HEK293 (cell line): ENCODE data around the gene SLC45A2.

Source experiments
- HIC1 ChIP-seq: fragments of 450-650 bp; formaldehyde crosslinking; IDR thresholded peaks from 2 replicates; pipeline ENCODE4 v1.5.1; 2016; ENCODE audit warnings: missing biosample characterization, missing genetic modification characterization
- KLF1 ChIP-seq: fragments of 450-650 bp; formaldehyde crosslinking; IDR thresholded peaks from 2 replicates; pipeline ENCODE4 v1.5.1; 2016; ENCODE audit warnings: missing biosample characterization, missing genetic modification characterization
- KLF8 ChIP-seq: fragments of 450-650 bp; formaldehyde crosslinking; IDR thresholded peaks from 2 replicates; pipeline ENCODE4 v1.5.1; 2016; ENCODE audit warnings: missing biosample characterization, missing genetic modification characterization
- PATZ1 ChIP-seq: fragments of 450-650 bp; formaldehyde crosslinking; IDR thresholded peaks from 2 replicates; pipeline ENCODE4 v1.5.1; 2016; ENCODE audit warnings: missing biosample characterization, missing genetic modification characterization
- SCRT2 ChIP-seq: fragments of 450-650 bp; formaldehyde crosslinking; IDR thresholded peaks from 2 replicates; pipeline ENCODE4 v1.5.1; 2016; ENCODE audit warnings: missing biosample characterization, missing genetic modification characterization
- TSHZ1 ChIP-seq: fragments of 450-650 bp; formaldehyde crosslinking; IDR thresholded peaks from 2 replicates; pipeline ENCODE4 v1.5.1; 2016; ENCODE audit warnings: missing biosample characterization, missing genetic modification characterization, borderline replicate concordance
- YY1 ChIP-seq: fragments of 450-650 bp; formaldehyde crosslinking; IDR thresholded peaks from 2 replicates; pipeline ENCODE4 v1.5.1; 2018; ENCODE audit warnings: missing biosample characterization, missing genetic modification characterization
- ZBTB10 ChIP-seq: fragments of 450-650 bp; formaldehyde crosslinking; IDR thresholded peaks from 2 replicates; pipeline ENCODE4 v1.5.1; 2016; ENCODE audit warnings: missing biosample characterization, missing genetic modification characterization
- ZBTB7A ChIP-seq: fragments of 450-650 bp; formaldehyde crosslinking; IDR thresholded peaks from 2 replicates; pipeline ENCODE4 v1.5.1; 2016; ENCODE audit warnings: low read depth, missing biosample characterization, missing genetic modification characterization
- ZNF10 ChIP-seq: fragments of 450-650 bp; formaldehyde crosslinking; IDR thresholded peaks from 2 replicates; pipeline ENCODE4 v1.5.1; 2017; ENCODE audit warnings: missing biosample characterization, missing genetic modification characterization
- ZNF140 ChIP-seq: fragments of 450-650 bp; formaldehyde crosslinking; IDR thresholded peaks from 2 replicates; pipeline ENCODE4 v1.5.1; 2016; ENCODE audit warnings: missing biosample characterization, missing genetic modification characterization
- ZNF398 ChIP-seq: fragments of 450-650 bp; formaldehyde crosslinking; IDR thresholded peaks from 2 replicates; pipeline ENCODE4 v1.5.1; 2017; ENCODE audit warnings: missing biosample characterization, missing genetic modification characterization
- ZNF416 ChIP-seq: fragments of 450-650 bp; formaldehyde crosslinking; IDR thresholded peaks from 2 replicates; pipeline ENCODE4 v1.5.1; 2016; ENCODE audit warnings: missing biosample characterization, missing genetic modification characterization
- ZNF518A ChIP-seq: fragments of 450-650 bp; formaldehyde crosslinking; conservative IDR thresholded peaks from 2 replicates; pipeline ENCODE4 v1.5.1; 2016; ENCODE audit warnings: low read depth, missing biosample characterization, missing genetic modification characterization
- ZNF580 ChIP-seq: fragments of 450-650 bp; formaldehyde crosslinking; IDR thresholded peaks from 2 replicates; pipeline ENCODE4 v1.5.1; 2016; ENCODE audit warnings: missing biosample characterization, missing genetic modification characterization
- ZSCAN30 ChIP-seq: fragments of 450-650 bp; IDR thresholded peaks from 2 replicates; pipeline ENCODE4 v1.5.1; 2018; ENCODE audit warnings: missing biosample characterization, mild to moderate bottlenecking, missing genetic modification characterization, moderate library complexity

SLC45A2 gene

GRCh38 chr5:34007621-34008600 lies 23.4 kb upstream of the SLC45A2 start, which contains the start of gene AMACR (continued):
- TF ChIP-seq ZNF10 (tag by site-specific recombination), result 0 out of 2 replicates have a peak, but pooled peaks have one; percentile 40
- peak; percentile 87 for TF ChIP-seq ZSCAN30 (tag by site-specific recombination)
- TF ChIP-seq SCRT2 (tag by site-specific recombination), result peak; percentile 81
- peak; percentile 73; the same call in 1 of the 2 replicates for TF ChIP-seq KLF8 (tag by site-specific recombination)
- peak; percentile 24; the same call in 1 of the 2 replicates for TF ChIP-seq ZNF398
- 0 out of 2 replicates have a peak, but pooled peaks have one; percentile 24 for TF ChIP-seq TSHZ1 (tag by site-specific recombination)
- peak; percentile 81 for TF ChIP-seq PATZ1 (tag by site-specific recombination)
- peak; percentile 50; the same call in 1 of the 2 replicates for TF ChIP-seq KLF1
- no peak for TF ChIP-seq ZNF416 (tag by site-specific recombination)
- peak; percentile 22 for TF ChIP-seq ZNF518A (tag by site-specific recombination)
- peak; percentile 86; the same call in 1 of the 2 replicates for TF ChIP-seq ZBTB7A (tag by site-specific recombination)
- TF ChIP-seq HIC1 (tag by site-specific recombination), result peak; percentile 89
- 0 out of 2 replicates have a peak, but pooled peaks have one; percentile 35 for TF ChIP-seq ZNF580 (tag by site-specific recombination)
- TF ChIP-seq YY1 (tag by site-specific recombination), result peak; percentile 82
- peak; percentile 79; the same call in 1 of the 2 replicates for TF ChIP-seq ZBTB10 (tag by site-specific recombination)
- TF ChIP-seq ZNF140 (tag by site-specific recombination), result no peak
